ENCODE results near the gene SSBP3. TPM values are rescaled to one million over a fixed set of nuclear protein-coding genes. Genes with fewer than 3 reads are reported as not detected.
"Not testable (repeated sequence)": the region's sequence is repeated elsewhere in the genome, so short reads cannot be mapped to it uniquely, and the experiment has no call there.

Gene SSBP3
- total RNA-seq, 1 donor from 2014 or later: 161 TPM

GRCh38 chr1:54348700-54349021, 57.5 kb downstream of the SSBP3 start:
- no peak overlapping the region for H3K27ac Mint-ChIP-seq

GRCh38 chr1:54347955-54348699, 58.1 kb downstream of the SSBP3 start:
- H3K27me3 Mint-ChIP-seq: no peaks in the 10 kb centered on the region
- no peak for TF ChIP-seq CTCF (IDR thresholded peaks at IDR 0.05; ENCODE audit: unreplicated experiment)
- no peak overlapping the region for H3K4me3 Mint-ChIP-seq (ENCODE audit: low read depth)
- peaks cover 7% of the 10 kb centered on the region for H3K36me3 Mint-ChIP-seq (ENCODE audit: insufficient read depth)
- no peak for DNase-seq (ENCODE audit: low spot score, unreplicated experiment)
- H3K4me1 Mint-ChIP-seq (ENCODE audit: low read depth): peaks cover 41% of the 10 kb centered on the region
- H3K9me3 Mint-ChIP-seq (ENCODE audit: low read depth): no peaks in the 10 kb centered on the region
- peak overlapping the region; percentile 81 for H3K27ac Mint-ChIP-seq

More at GRCh38 chr1:54348700-54349021, 57.5 kb downstream of the SSBP3 start:
- no peak for DNase-seq (ENCODE audit: low spot score, unreplicated experiment)
- peaks cover 7% of the 10 kb centered on the region for H3K36me3 Mint-ChIP-seq (ENCODE audit: insufficient read depth)
- TF ChIP-seq CTCF (IDR thresholded peaks at IDR 0.05; ENCODE audit: unreplicated experiment): no peak
- peaks cover 40% of the 10 kb centered on the region for H3K4me1 Mint-ChIP-seq (ENCODE audit: low read depth)
- H3K4me3 Mint-ChIP-seq (ENCODE audit: low read depth): no peak overlapping the region
- no peaks in the 10 kb centered on the region for H3K27me3 Mint-ChIP-seq
- no peaks in the 10 kb centered on the region for H3K9me3 Mint-ChIP-seq (ENCODE audit: low read depth)

- Mint-ChIP-seq H3K4me3 (ENCODE audit: low read depth) (no peak overlapping the region), H3K4me1 (ENCODE audit: low read depth) (peaks cover 44% of the 10 kb centered on the region), H3K27me3 (no peaks in the 10 kb centered on the region), H3K27ac (peak overlapping the region; percentile 81), H3K9me3 (ENCODE audit: low read depth) (no peaks in the 10 kb centered on the region), H3K36me3 (ENCODE audit: insufficient read depth) (peaks cover 7% of the 10 kb centered on the region)
- DNase-seq (ENCODE audit: low spot score, unreplicated experiment): no peak
- no peak for TF ChIP-seq CTCF (IDR thresholded peaks at IDR 0.05; ENCODE audit: unreplicated experiment)
Observed at GRCh38 chr1:54347261-54347954, 58.8 kb downstream of the SSBP3 start.

- DNase-seq (ENCODE audit: low spot score, unreplicated experiment); H3K27me3 Mint-ChIP-seq; H3K36me3 Mint-ChIP-seq (ENCODE audit: insufficient read depth); H3K4me3 Mint-ChIP-seq (ENCODE audit: low read depth); H3K9me3 Mint-ChIP-seq (ENCODE audit: low read depth): not testable (repeated sequence)
- Mint-ChIP-seq H3K4me1 (ENCODE audit: low read depth) (peaks cover 53% of the 10 kb centered on the region), H3K27ac (peak overlapping the region; percentile 63)
Observed at GRCh38 chr1:54345548-54345947, 60.6 kb downstream of the SSBP3 start.

- Mint-ChIP-seq H3K9me3 (ENCODE audit: low read depth) (no peaks in the 10 kb centered on the region), H3K36me3 (ENCODE audit: insufficient read depth) (peaks cover 4% of the 10 kb centered on the region), H3K27me3 (no peaks in the 10 kb centered on the region), H3K4me3 (ENCODE audit: low read depth) (no peak overlapping the region), H3K4me1 (ENCODE audit: low read depth) (peaks cover 58% of the 10 kb centered on the region), H3K27ac (peak overlapping the region; percentile 63)
- DNase-seq (ENCODE audit: low spot score, unreplicated experiment): no peak
- no peak for TF ChIP-seq CTCF (IDR thresholded peaks at IDR 0.05; ENCODE audit: unreplicated experiment)
Observed at GRCh38 chr1:54345116-54345515, 61.1 kb downstream of the SSBP3 start.
